ENCODE data around the gene BRD3. TPM values are rescaled to one million over a fixed set of nuclear protein-coding genes. Genes with fewer than 3 reads are reported as not detected.

Gene BRD3
- total RNA-seq, 1 experiment from 2014 or later, result 63.1 TPM

GRCh38 chr9:134071149-134071548 is 3.3 kb upstream of the BRD3 start:
- H2BK120ac ChIP-seq (ENCODE audit: low read depth, low read length, poor library complexity, severe bottlenecking), result no peak overlapping the region
- H3K27me3 Mint-ChIP-seq (ENCODE audit: low read depth), result peaks cover 48% of the 10 kb centered on the region
- no peaks in the 10 kb centered on the region for H3K9me3 ChIP-seq (ENCODE audit: control insufficient read depth, low read depth, low read length)
- H2BK20ac ChIP-seq (ENCODE audit: low read depth, low read length, poor library complexity, severe bottlenecking), result no peak overlapping the region
- H4K20me1 ChIP-seq (ENCODE audit: control insufficient read depth, insufficient read depth, insufficient read length), result no peaks in the 10 kb centered on the region
- H3K4me2 ChIP-seq (ENCODE audit: insufficient read depth, insufficient read length, low read length), result no peak overlapping the region
- no CpG with 5 or more reads among the region's 12 CpGs for WGBS (ENCODE audit: extremely low coverage, insufficient read length, low lambda C conversion rate)
- no peaks in the 10 kb centered on the region for H3K4me1 ChIP-seq (ENCODE audit: insufficient read depth, low read length)
- no peak overlapping the region for H3K27ac ChIP-seq (ENCODE audit: insufficient read length, low read depth, low read length)
- H3K4me1 Mint-ChIP-seq, result peaks cover 7 to 11% of the 10 kb centered on the region in 2 experiments
- H3K9me3 Mint-ChIP-seq, result peaks cover 23 to 25% of the 10 kb centered on the region in 2 experiments
- no peak for TF ChIP-seq CTCF (conservative IDR thresholded peaks at IDR 0.05)
- H2AK5ac ChIP-seq (ENCODE audit: insufficient read length, low read length), result no peak overlapping the region
- no peaks in the 10 kb centered on the region; the same call in 1 of the 2 replicates for H3K27me3 ChIP-seq (ENCODE audit: insufficient read depth, low read length)
- no peak overlapping the region for H2AFZ ChIP-seq (ENCODE audit: low read length)
- peaks cover 3 to 9% (median 6%) of the 10 kb centered on the region in 3 experiments for H3K36me3 Mint-ChIP-seq (ENCODE audit: insufficient read depth in 1 of 3, low read depth in 3 of 3)
- no peak overlapping the region for H3K14ac ChIP-seq (ENCODE audit: insufficient read depth, low read length)
- no peak overlapping the region for H3K9ac ChIP-seq (ENCODE audit: extremely low read depth, insufficient read length, low read length)
- H3K4ac ChIP-seq (ENCODE audit: low read depth, low read length), result no peak overlapping the region
- DNase-seq, result no peak
- no peak overlapping the region for H2BK5ac ChIP-seq (ENCODE audit: insufficient read length, low read length)
- no peak overlapping the region for H4K5ac ChIP-seq (ENCODE audit: insufficient read length, low read depth, low read length)
- no peak overlapping the region for H4K91ac ChIP-seq (ENCODE audit: insufficient read length, low read depth, low read length)
- no peak overlapping the region for H2BK15ac ChIP-seq (ENCODE audit: low read depth, low read length)
- no peak overlapping the region for H3K4me3 Mint-ChIP-seq
- no peak overlapping the region for H3K27ac Mint-ChIP-seq
- no peak overlapping the region for H3K18ac ChIP-seq (ENCODE audit: insufficient read length, low read depth, low read length)
- H3T11ph ChIP-seq (ENCODE audit: low read length), result no peak overlapping the region
- no peak overlapping the region for H3K56ac ChIP-seq (ENCODE audit: insufficient read length, low read depth, low read length)
- H2BK12ac ChIP-seq (ENCODE audit: insufficient read length, low read depth, low read length), result no peak overlapping the region
- peaks cover 8% of the 10 kb centered on the region; the same call in 1 of the 2 replicates for H3K79me2 ChIP-seq (ENCODE audit: insufficient read depth, low read length)
- H3K79me1 ChIP-seq (ENCODE audit: insufficient read depth, low read depth, low read length, poor library complexity, severe bottlenecking), result no peaks in the 10 kb centered on the region
- H3K23me2 ChIP-seq (ENCODE audit: insufficient read length, low read depth, low read length, poor library complexity, severe bottlenecking), result peaks cover 13% of the 10 kb centered on the region
- H4K8ac ChIP-seq (replicated peaks; ENCODE audit: insufficient read length, low read depth, low read length), result no peak overlapping the region
- no peak overlapping the region for H3K23ac ChIP-seq (ENCODE audit: insufficient read length, low read depth, low read length)

Data from H9 (cell line).